CD4-positive, alpha-beta T cell treated with Interleukin-4 for 4 hours (primary cell): Measurements from ENCODE around the gene PIGX.
A peak's percentile ranks its signal among the peaks of the same experiment; 100 is the strongest.

ENCODE experiments used
- DNase-seq: peaks from one replicate; pipeline ENCODE4 v3.0.0-alpha.2; 2020

PIGX gene

GRCh38 chr3:196711838-196712513, at the start of gene PIGX, which contains the start of gene CEP19:
Gene PIGX (plus strand): TSS chr3:196712377.
Gene CEP19 (minus strand): TSS chr3:196712250. CDS start chr3:196708657, 3,593 bp downstream.
- peak; percentile 94 for DNase-seq

GRCh38 chr3:196662711-196663571, 49.2 kb upstream of the PIGX start:
- no peak for DNase-seq

GRCh38 chr3:196666001-196666867, 45.9 kb upstream of the PIGX start:
- DNase-seq, result no peak

- no peak for DNase-seq
Observed at GRCh38 chr3:196667056-196667825, 44.9 kb upstream of the PIGX start.

- DNase-seq, result no peak
Observed at GRCh38 chr3:196670339-196670738, 41.8 kb upstream of the PIGX start.

GRCh38 chr3:196673632-196674031, 38.5 kb upstream of the PIGX start:
- DNase-seq, result no peak

GRCh38 chr3:196677353-196677752, 34.8 kb upstream of the PIGX start:
- no peak for DNase-seq

GRCh38 chr3:196677931-196678330, 34.2 kb upstream of the PIGX start:
- no peak for DNase-seq

- peak; percentile 70 for DNase-seq
Observed at GRCh38 chr3:196684548-196685407, 27.4 kb upstream of the PIGX start.

- no peak for DNase-seq
Observed at GRCh38 chr3:196686436-196686835, 25.7 kb upstream of the PIGX start.

GRCh38 chr3:196688349-196688748, 23.8 kb upstream of the PIGX start:
- DNase-seq, result no peak

- DNase-seq, result no peak
Observed at GRCh38 chr3:196689941-196690660, 22.1 kb upstream of the PIGX start.

GRCh38 chr3:196691386-196691785, 20.8 kb upstream of the PIGX start:
- DNase-seq, result no peak

GRCh38 chr3:196694202-196694638, 18.0 kb upstream of the PIGX start:
- DNase-seq, result peak; percentile 41

- no peak for DNase-seq
Observed at GRCh38 chr3:196694941-196695848, 17.0 kb upstream of the PIGX start.

GRCh38 chr3:196695849-196696226, 16.3 kb upstream of the PIGX start:
- DNase-seq, result no peak

- DNase-seq, result no peak
Observed at GRCh38 chr3:196697270-196697669, 14.9 kb upstream of the PIGX start.

- no peak for DNase-seq
Observed at GRCh38 chr3:196699749-196700148, 12.4 kb upstream of the PIGX start.

GRCh38 chr3:196700801-196701200, 11.4 kb upstream of the PIGX start:
- DNase-seq, result no peak

GRCh38 chr3:196706327-196706726, 5.8 kb upstream of the PIGX start:
- DNase-seq, result no peak
